HUES64 (cell line): ENCODE data around the gene HEPN1.
"Not testable (repeated sequence)": the region's sequence is repeated elsewhere in the genome, so short reads cannot be mapped to it uniquely, and the experiment has no call there.

ENCODE experiments used
- H3K27ac ChIP-seq: 2 replicates; pipeline ENCODE4 v1.7.0; 2013; ENCODE audit warnings: low read depth, low read length, inconsistent platforms
- H3K27me3 ChIP-seq: 2 replicates; pipeline ENCODE4 v1.6.1; 2013; ENCODE audit warnings: mild to moderate bottlenecking, low read length; ENCODE audit not compliant: insufficient read depth
- H3K36me3 ChIP-seq: 2 replicates; pipeline ENCODE4 v1.6.1; 2013; ENCODE audit warnings: mild to moderate bottlenecking, low read length; ENCODE audit not compliant: insufficient read depth
- H3K4me1 ChIP-seq: 2 replicates; pipeline ENCODE4 v1.6.1; 2013; ENCODE audit warnings: mild to moderate bottlenecking, low read length, moderate library complexity; ENCODE audit not compliant: insufficient read depth
- H3K4me3 ChIP-seq: 2 replicates; pipeline ENCODE4 v1.5.1; 2013; ENCODE audit warnings: mild to moderate bottlenecking, low read length, moderate library complexity
- H3K9ac ChIP-seq: 2 replicates; pipeline ENCODE4 v1.6.1; 2013; ENCODE audit warnings: mild to moderate bottlenecking, low read depth, low read length
- H3K9me3 ChIP-seq: 2 replicates; pipeline ENCODE4 v1.6.1; 2013; ENCODE audit warnings: low read depth, low read length; ENCODE audit not compliant: insufficient read depth
- WGBS: fragments of 150-250, 120-280 bp; methylation state at CpG from one replicate; pipeline ENCODE4 v1.1.7; 2013; ENCODE audit warnings: missing lambda C conversion rate; 5-methylcytosine and 5-hydroxymethylcytosine counted together

The HEPN1 gene

DNA sequence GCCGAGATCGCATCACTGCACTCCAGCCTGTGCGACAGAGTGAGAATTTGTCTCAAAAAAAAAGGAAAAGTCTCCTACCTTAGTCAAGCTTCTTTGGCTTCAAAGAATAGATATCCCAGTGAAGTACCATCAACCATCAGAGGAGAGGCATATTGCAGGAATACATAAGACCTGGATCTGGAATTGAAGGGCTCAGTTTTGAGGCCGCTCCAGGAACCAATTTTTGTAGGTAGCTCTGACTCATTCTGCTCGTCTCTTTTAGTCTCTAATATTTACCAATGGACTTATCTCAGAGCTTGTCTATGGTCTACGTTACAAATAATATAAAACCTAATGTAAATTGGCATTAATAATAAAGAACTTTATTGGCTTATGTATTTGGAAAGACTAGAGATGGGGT lies 26.8 kb downstream of the HEPN1 start:
- H3K4me3 ChIP-seq, result no peak overlapping the region
- no peak overlapping the region for H3K9ac ChIP-seq
- no peaks in the 10 kb centered on the region for H3K36me3 ChIP-seq
- WGBS, result 95% methylated on average over 5 of the region's 6 CpGs
- H3K27ac ChIP-seq, result no peak overlapping the region
- no peaks in the 10 kb centered on the region for H3K4me1 ChIP-seq
- no peaks in the 10 kb centered on the region for H3K9me3 ChIP-seq
- H3K27me3 ChIP-seq, result peaks cover 13% of the 10 kb centered on the region

DNA sequence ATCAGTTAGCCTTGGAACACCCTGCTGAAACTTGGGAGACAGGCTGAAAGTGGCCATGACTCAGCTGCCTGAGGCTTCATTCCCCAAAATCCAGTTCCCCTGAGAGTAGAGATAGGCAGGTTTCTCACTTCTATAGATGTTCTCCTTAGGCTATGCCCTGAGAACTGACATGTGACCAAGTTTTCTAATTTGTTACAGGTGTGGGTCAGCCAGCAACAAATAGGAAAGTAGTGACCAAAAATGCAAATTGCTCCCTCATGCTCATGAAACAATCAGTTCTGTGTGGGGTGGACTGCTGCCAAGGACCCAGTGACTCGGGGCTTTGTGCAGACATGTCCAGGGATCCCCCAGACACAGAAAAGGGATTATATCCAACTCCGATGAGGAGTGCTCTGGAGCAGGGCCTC lies 27.7 kb downstream of the HEPN1 start:
- Histone ChIP-seq H3K27ac (no peak overlapping the region), H3K9me3 (no peaks in the 10 kb centered on the region), H3K36me3 (no peaks in the 10 kb centered on the region), H3K9ac (no peak overlapping the region), H3K27me3 (peaks cover 22% of the 10 kb centered on the region), H3K4me3 (no peak overlapping the region), H3K4me1 (no peaks in the 10 kb centered on the region)
- 97% methylated on average over 2 of the region's 2 CpGs for WGBS

DNA sequence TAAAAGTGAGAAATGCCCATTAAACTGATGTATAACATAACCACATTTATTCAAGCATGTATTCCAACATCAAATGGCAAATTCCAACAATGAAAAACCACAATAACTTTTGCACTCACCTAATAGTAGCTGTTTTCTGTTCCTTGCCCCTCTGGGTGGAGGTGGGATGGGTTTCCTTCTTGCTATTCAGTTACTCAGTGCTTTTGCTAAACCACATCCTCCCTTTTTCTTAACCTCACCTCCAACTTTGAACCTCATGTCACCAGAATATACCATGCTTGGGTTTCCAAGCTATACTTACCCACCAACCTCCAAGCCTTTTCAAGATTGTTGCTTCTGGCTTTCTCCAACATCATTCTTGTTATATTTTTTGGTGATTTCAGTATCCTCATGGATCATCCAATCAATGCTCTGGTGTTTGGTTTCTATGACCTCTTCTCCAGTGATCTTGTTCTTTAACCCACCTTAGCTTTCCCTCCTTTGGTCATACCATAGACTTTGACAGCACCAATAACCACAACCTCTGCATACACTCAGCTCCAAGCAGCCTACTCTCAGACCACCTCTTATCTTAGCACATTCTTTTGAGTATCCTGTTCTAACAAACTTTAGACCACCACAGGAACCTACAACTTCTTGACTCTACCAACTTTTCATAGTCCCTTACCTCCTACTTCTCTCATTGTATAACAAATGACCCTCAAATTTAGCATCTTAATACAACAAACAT lies 31.7 kb downstream of the HEPN1 start:
- Histone ChIP-seq H3K27me3 (peaks cover 27% of the 10 kb centered on the region), H3K27ac (no peak overlapping the region), H3K4me1 (no peaks in the 10 kb centered on the region; the same call in 1 of the 2 replicates), H3K36me3 (no peaks in the 10 kb centered on the region), H3K9me3 (no peaks in the 10 kb centered on the region), H3K4me3 (no peak overlapping the region), H3K9ac (no peak overlapping the region)

DNA sequence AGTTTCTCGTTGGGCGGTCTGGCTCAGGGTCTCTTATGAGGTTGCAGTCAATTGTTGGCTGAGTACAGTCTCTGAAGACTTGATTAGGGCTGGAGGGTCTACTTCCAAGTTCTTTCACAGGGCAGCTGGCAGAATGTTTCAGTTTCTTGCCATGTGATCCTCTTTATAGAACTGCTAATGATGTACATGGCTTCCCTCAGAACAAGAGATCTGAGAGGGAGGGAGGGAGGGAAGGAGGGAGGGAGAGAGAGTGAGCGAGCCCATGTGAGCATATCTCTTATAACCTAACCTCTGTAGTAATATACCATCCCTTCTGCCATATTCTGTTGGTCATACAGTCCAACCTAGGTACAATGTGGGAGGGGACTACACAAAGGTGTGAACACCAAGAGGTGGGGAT lies 32.3 kb downstream of the HEPN1 start:
- H3K9ac ChIP-seq, result no peak overlapping the region
- 40% methylated on average over 2 of the region's 3 CpGs for WGBS
- no peaks in the 10 kb centered on the region for H3K36me3 ChIP-seq
- H3K27ac ChIP-seq, result no peak overlapping the region
- H3K9me3 ChIP-seq, result no peaks in the 10 kb centered on the region
- no peaks in the 10 kb centered on the region; the same call in 1 of the 2 replicates for H3K4me1 ChIP-seq
- H3K4me3 ChIP-seq, result no peak overlapping the region
- H3K27me3 ChIP-seq, result peaks cover 27% of the 10 kb centered on the region

DNA sequence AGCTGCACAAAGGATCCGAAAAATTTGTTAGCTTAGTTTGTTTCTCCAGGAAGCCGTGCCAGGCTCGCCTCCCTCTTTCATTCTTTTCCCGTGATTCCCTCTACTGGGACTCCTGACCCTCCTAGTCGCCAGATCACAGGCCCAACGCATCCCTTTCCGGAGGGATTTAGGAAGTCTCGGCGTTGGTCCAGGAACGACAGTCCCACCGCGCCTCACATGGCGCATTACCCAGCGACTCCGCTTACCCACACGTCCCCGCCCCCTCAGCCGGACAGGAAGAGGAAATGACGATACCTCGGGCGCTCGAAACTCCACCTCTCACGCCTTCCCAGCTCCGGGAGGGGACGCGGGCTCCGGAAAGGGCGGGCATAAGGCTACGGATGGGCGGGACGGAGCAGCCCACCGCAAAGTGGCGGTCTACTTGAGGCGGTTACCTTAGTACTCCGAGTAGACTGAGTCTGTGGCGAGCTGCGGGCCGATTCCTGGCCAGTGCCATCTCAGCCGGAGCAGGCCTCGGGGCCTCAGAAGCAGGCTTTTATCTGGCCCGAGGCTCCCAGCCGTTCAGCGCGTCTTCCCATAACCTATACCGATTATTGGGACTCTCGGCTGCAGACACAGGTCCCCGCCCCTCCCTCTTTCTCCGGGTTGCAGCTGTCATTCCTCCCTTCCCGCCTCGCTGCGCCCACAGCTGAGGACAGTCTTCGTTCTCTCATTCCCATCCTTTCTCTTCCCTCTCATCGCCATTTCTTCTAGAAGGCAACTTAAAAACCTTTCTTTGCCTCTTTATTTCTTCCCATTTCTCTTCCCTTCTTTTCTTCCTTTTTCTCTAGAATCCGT lies 34.9 kb downstream of the HEPN1 start, which contains the start of gene CCDC15:
Gene CCDC15, plus strand, starts transcription at position 450 of the 837 bp plus-strand sequence. CDS start 531 bp downstream, outside the sequence.
- Histone ChIP-seq H3K27ac (peak within 1 kb of the TSS; percentile 80), H3K4me3 (peak within 1 kb of the TSS; percentile 79), H3K9me3 (no peaks in the 10 kb centered on the region), H3K9ac (peak within 1 kb of the TSS; percentile 86; the same call in 1 of the 2 replicates), H3K36me3 (no peaks in the 10 kb centered on the region), H3K27me3 (peaks cover 27% of the 10 kb centered on the region), H3K4me1 (no peaks in the 10 kb centered on the region; the same call in 1 of the 2 replicates)
- WGBS, result under 1% methylated on average over 54 of the region's 54 CpGs

DNA sequence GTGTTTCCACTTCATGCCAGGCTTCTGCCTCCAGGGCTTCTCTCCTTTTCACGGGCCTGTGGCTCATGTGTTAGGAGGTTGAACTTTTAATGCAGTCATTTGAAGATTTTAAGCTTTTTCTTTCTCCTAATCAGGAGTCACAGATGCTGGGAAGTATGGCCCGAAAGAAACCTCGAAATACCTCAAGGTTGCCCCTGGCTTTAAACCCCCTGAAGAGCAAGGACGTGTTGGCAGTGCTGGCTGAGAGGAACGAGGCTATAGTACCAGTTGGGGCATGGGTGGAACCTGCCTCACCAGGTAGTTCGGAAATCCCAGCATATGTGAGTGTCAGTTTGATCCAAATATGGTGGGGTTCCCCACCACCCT lies 35.5 kb downstream of the HEPN1 start:
- Histone ChIP-seq H3K27ac (no peak overlapping the region), H3K9me3 (no peaks in the 10 kb centered on the region), H3K4me3 (peak overlapping the region; percentile 79), H3K27me3 (peaks cover 27% of the 10 kb centered on the region), H3K9ac (peak overlapping the region; percentile 47; the same call in 1 of the 2 replicates), H3K4me1 (no peaks in the 10 kb centered on the region; the same call in 1 of the 2 replicates), H3K36me3 (no peaks in the 10 kb centered on the region)
- WGBS, result 51% methylated on average over 5 of the region's 6 CpGs

DNA sequence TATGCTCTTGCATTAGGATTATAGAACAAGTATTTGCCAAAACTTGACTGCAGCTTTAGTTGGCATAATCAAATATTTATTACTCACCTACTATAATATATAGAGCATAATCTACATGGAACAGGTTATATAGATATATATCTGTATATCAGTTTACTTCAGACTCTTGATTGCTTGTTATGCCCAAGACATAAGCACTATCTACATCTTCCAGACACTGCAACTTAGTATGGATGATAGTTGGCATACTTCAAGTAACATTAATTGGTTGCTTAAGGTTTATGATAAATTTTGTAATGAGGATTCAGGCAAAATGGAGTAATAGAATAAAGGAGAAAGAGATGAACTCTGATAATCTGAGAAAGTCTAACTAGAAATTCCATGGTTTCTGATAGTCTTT lies 36.0 kb downstream of the HEPN1 start:
- H3K27me3 ChIP-seq, result peaks cover 27% of the 10 kb centered on the region
- H3K9me3 ChIP-seq, result no peaks in the 10 kb centered on the region
- H3K27ac ChIP-seq, result no peak overlapping the region
- no peaks in the 10 kb centered on the region; the same call in 1 of the 2 replicates for H3K4me1 ChIP-seq
- no peaks in the 10 kb centered on the region for H3K36me3 ChIP-seq
- no peak overlapping the region for H3K9ac ChIP-seq
- H3K4me3 ChIP-seq, result peak overlapping the region; percentile 79

DNA sequence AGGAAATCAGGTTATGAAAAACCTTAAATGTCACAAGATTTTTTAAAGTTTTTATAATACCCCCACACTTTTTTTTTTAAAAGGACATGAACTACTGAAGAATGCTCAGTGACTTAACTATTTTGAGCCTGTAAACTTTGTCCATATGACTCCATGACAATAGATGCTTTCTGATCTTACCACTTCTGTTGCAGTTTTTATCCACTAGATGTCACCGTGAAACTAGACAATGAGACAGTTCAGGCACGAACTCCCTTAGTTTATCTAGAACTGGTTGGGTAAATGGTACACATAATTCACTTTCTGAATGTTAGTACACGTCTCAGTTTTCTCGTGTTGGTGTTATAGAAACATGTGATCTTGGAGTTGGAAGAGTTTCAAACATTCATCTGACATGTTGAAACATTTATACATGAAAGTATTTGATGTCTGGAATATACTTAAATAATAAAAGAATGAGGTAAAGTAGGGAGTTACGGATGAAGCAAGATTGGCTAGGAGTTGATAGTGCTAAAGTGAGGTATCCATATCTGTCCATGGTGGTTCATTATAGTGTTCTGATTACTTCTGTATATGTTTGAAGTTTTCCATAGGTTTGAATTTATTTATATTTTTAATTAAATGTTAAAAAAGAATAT lies 43.0 kb downstream of the HEPN1 start:
- no peak overlapping the region for H3K4me3 ChIP-seq
- no peak overlapping the region for H3K9ac ChIP-seq
- WGBS, result 46% methylated on average over 5 of the region's 5 CpGs

DNA sequence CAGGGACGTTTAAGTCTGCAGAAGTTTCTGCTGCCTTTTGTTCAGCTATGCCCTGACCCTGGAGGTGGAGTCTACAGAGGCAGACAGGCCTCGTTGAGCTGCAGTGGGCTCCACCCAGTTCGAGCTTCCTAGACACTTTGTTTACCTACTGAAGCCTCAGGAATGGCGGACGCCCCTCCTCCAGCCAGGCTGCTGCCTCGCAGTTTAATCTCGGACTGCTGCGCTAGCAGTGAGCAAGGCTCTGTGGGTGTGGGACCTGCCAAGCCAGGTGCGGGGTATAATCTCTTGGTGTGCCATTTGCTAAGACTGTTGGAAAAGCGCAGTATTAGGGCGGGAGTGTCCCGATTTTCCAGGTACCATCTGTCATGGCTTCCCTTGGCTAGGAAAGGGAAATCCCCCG lies 49.1 kb downstream of the HEPN1 start:
- H3K36me3 ChIP-seq, result not testable (repeated sequence)
- 95% methylated on average over 13 of the region's 13 CpGs for WGBS

More for the DNA sequence above, 43.0 kb downstream of the HEPN1 start:
- H3K36me3 ChIP-seq, result no peaks in the 10 kb centered on the region
- no peaks in the 10 kb centered on the region for H3K9me3 ChIP-seq
- H3K27me3 ChIP-seq, result no peaks in the 10 kb centered on the region
- H3K4me1 ChIP-seq, result no peaks in the 10 kb centered on the region
- H3K27ac ChIP-seq, result no peak overlapping the region

More for the DNA sequence above, 49.1 kb downstream of the HEPN1 start:
- not testable (repeated sequence) for H3K27me3 ChIP-seq, H3K4me3 ChIP-seq, H3K9ac ChIP-seq, H3K9me3 ChIP-seq, H3K27ac ChIP-seq, H3K4me1 ChIP-seq
